ENCODE results near the gene DBX1. TPM values are rescaled to one million over a fixed set of nuclear protein-coding genes. Genes with fewer than 3 reads are reported as not detected.

The DBX1 gene
- total RNA-seq, result not detected in 3 replicates
- long read RNA-seq, result 0 reads

DNA sequence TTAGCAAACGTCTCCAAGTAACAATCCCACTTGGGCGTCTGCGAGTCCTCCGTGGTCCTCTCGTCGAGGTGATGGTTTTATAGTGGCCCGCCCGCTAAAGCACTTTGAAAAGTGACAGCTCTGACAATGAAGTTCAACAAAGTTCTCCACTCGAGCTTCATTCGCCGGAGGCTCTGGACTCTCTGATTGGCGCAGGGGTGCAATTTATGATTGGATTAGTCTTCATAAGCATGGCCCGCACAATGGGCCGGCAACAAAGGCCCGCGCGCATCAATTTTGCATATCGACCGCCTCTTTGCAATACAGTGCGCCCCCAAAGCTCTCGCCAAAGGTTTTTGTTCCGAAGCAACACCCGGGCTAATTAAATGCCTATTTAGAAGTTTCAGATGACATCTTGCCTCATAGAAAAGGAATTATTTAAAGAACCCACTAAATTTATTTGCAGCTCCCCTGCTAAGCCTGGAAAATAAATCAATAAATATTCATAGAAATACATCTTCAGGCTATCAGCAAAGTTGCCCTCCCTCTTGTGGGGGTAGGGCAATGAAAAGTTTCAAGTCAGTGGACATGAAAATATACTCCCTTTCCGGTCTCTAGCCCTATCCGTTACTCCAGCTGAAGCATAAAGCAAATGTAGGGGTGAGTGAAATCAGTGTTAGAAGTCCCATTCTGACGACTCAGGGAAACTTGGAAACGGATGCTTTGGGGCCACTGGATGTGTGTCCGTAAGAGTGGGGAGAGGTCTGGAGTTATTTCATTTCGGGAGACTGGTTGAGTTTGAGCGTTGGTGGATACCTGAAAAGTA is at the start of gene DBX1:
Gene DBX1, minus strand, starts transcription at position 51 of the 805 bp plus-strand sequence. CDS start 151 bp downstream, outside the sequence.
- Mint-ChIP-seq H3K27ac (ENCODE audit: unreplicated experiment) (no peak within 1 kb of the TSS), H3K4me1 (ENCODE audit: low read depth) (peaks cover 43% of the 10 kb centered on the region), H3K9me3 (ENCODE audit: low read depth) (peaks cover 2% of the 10 kb centered on the region), H3K36me3 (ENCODE audit: low read depth) (peaks cover 11% of the 10 kb centered on the region), H3K27me3 (ENCODE audit: low read depth) (peaks cover 80% of the 10 kb centered on the region), H3K4me3 (ENCODE audit: unreplicated experiment) (no peak within 1 kb of the TSS)
- TF ChIP-seq, protein P1, sequence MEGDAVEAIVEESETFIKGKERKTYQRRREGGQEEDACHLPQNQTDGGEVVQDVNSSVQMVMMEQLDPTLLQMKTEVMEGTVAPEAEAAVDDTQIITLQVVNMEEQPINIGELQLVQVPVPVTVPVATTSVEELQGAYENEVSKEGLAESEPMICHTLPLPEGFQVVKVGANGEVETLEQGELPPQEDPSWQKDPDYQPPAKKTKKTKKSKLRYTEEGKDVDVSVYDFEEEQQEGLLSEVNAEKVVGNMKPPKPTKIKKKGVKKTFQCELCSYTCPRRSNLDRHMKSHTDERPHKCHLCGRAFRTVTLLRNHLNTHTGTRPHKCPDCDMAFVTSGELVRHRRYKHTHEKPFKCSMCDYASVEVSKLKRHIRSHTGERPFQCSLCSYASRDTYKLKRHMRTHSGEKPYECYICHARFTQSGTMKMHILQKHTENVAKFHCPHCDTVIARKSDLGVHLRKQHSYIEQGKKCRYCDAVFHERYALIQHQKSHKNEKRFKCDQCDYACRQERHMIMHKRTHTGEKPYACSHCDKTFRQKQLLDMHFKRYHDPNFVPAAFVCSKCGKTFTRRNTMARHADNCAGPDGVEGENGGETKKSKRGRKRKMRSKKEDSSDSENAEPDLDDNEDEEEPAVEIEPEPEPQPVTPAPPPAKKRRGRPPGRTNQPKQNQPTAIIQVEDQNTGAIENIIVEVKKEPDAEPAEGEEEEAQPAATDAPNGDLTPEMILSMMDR (IDR thresholded peaks at IDR 0.05), result no peak
- DNase-seq (ENCODE audit: low spot score), result no peak

GRCh38 chr11:20208622-20209111 is 48.4 kb upstream of the DBX1 start:
- H3K4me1 Mint-ChIP-seq (ENCODE audit: low read depth), result no peaks in the 10 kb centered on the region
- no peaks in the 10 kb centered on the region for H3K36me3 Mint-ChIP-seq (ENCODE audit: low read depth)
- peaks cover 2% of the 10 kb centered on the region for H3K9me3 Mint-ChIP-seq (ENCODE audit: low read depth)
- DNase-seq (ENCODE audit: low spot score), result no peak
- H3K27ac Mint-ChIP-seq (ENCODE audit: unreplicated experiment), result no peak overlapping the region
- H3K4me3 Mint-ChIP-seq (ENCODE audit: unreplicated experiment), result no peak overlapping the region
- TF ChIP-seq, protein P1 (IDR thresholded peaks at IDR 0.05), result no peak
- H3K27me3 Mint-ChIP-seq (ENCODE audit: low read depth), result peaks cover 56% of the 10 kb centered on the region

DNA sequence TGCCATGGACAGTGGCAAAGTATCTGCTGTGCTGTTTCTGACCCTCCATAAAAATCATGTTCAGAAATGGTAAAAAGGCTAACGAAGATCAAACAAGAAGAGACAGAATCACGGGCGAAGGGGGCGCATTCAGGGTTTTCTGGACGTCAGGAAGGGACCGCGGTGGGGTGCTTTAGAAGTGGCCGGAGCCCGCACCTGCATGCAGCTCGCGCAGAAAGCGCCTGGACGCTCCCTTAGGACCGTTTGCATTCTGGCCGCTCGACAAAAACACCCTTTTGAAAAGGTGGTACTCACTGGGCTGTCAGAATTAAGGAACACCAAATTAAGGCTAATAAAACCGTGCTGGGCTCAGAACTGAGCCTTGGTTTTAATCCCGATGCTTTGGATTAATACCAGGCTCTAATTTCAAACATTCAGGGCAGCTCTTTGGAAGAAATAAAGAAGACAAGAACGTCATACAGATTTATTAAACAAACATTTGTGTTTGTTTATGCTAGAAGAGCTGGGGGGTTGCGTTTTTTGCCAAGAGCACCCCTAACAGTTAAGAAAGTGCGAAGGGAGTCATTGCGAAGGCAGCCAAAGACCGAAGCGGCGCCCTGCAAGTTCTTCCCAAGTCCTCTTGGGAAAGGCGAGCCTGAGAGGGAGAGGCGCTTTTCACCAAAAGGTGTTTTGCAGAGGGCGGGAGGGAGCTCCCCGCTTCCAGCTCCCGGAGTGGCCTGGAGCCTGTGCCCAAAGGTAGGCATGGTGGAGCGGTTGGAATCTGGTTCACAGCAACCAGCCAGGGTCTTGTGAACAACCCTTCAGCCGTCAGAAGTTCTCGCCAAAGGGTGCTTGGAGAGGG is 47.7 kb upstream of the DBX1 start:
- peaks cover 57% of the 10 kb centered on the region for H3K27me3 Mint-ChIP-seq (ENCODE audit: low read depth)
- peaks cover 2% of the 10 kb centered on the region for H3K9me3 Mint-ChIP-seq (ENCODE audit: low read depth)
- DNase-seq (ENCODE audit: low spot score), result no peak
- H3K4me3 Mint-ChIP-seq (ENCODE audit: unreplicated experiment), result no peak overlapping the region
- H3K4me1 Mint-ChIP-seq (ENCODE audit: low read depth), result no peaks in the 10 kb centered on the region
- no peak overlapping the region for H3K27ac Mint-ChIP-seq (ENCODE audit: unreplicated experiment)
- TF ChIP-seq, protein P1 (IDR thresholded peaks at IDR 0.05), result no peak
- H3K36me3 Mint-ChIP-seq (ENCODE audit: low read depth), result no peaks in the 10 kb centered on the region

DNA sequence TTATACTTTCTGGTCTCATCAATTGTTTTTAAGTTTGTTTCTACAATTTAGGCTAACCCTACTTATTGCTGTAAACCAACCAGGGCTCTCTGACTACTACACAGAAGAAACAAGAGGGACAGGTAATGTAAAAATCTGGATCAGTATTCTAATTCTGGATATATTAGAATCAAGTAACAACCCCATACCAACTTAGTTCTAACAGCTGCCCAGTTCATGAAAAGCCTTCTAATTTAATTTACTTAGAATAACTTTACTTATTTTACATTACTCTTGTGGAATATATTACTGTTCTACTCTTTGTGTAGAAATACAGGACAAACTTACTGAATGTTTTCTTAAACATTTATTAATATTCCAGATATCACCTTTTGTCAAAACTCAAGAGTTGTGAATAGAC is 45.5 kb upstream of the DBX1 start:
- DNase-seq (ENCODE audit: low spot score), result no peak
- Mint-ChIP-seq H3K27ac (ENCODE audit: unreplicated experiment) (no peak overlapping the region), H3K4me3 (ENCODE audit: unreplicated experiment) (no peak overlapping the region), H3K36me3 (ENCODE audit: low read depth) (no peaks in the 10 kb centered on the region), H3K9me3 (ENCODE audit: low read depth) (peaks cover 2% of the 10 kb centered on the region), H3K27me3 (ENCODE audit: low read depth) (peaks cover 60% of the 10 kb centered on the region), H3K4me1 (ENCODE audit: low read depth) (no peaks in the 10 kb centered on the region)
- TF ChIP-seq, protein P1 (IDR thresholded peaks at IDR 0.05), result no peak

GRCh38 chr11:20204681-20205080 is 44.4 kb upstream of the DBX1 start:
- H3K27ac Mint-ChIP-seq (ENCODE audit: unreplicated experiment), result no peak overlapping the region
- H3K36me3 Mint-ChIP-seq (ENCODE audit: low read depth), result no peaks in the 10 kb centered on the region
- H3K4me1 Mint-ChIP-seq (ENCODE audit: low read depth), result no peaks in the 10 kb centered on the region
- H3K4me3 Mint-ChIP-seq (ENCODE audit: unreplicated experiment), result no peak overlapping the region
- H3K27me3 Mint-ChIP-seq (ENCODE audit: low read depth), result peaks cover 60% of the 10 kb centered on the region
- TF ChIP-seq, protein P1 (IDR thresholded peaks at IDR 0.05), result no peak
- peaks cover 2% of the 10 kb centered on the region for H3K9me3 Mint-ChIP-seq (ENCODE audit: low read depth)
- DNase-seq (ENCODE audit: low spot score), result no peak

All from chondrocyte (in vitro differentiated cells).